ENCODE data around the gene KRT32.
A peak's percentile ranks its signal among the peaks of the same experiment; 100 is the strongest.

KRT32 gene

DNA sequence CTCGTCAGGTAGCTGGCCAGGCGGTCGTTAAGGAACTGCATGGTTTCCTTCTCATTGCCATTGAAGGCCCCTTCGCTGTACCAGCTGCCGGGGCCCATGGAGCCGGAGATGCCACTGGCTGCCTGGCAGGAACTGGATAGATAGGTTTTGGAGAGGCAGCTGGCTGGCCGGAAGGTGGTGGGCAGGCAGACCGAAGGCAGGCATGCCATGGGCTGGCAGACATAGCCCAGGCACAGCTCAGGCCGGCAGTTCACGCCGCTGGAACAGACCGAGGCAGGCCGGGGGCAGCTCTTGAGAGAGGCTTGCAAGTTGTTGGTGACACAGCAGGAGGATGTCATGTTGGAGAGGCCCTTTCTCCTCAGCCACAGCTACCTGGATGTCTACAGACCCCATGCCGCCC, at the start of gene KRT32:
KRT32 (minus strand) TSS at position 399 of the 400 bp plus-strand sequence; CDS start at position 338, 61 bp downstream.
- DNase-seq = no peak

DNA sequence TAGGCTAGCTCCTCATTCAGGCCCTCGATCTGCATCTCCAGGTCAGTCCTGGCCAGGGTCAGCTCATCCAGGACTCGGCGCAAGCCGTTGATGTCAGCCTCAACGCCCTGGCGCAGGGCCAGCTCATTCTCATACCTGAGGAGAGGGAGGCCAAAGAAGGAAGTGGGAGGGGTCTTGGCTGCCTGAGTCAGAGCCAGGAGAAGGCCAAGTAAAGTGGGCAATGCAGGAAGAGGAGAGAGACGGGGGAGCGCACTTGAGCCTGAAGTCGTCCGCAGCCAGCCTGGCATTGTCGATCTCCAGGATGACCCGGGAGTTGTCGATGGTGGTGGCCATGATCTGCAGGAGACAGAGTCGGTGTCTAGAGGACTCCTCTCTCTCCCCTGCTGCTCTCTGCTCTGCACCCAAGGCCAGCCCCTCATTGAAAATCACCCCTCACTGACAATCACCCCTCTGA, 49.7 kb upstream of the KRT32 start:
- DNase-seq = no peak

GRCh38 chr17:41516147-41516829, 49.1 kb upstream of the KRT32 start:
- DNase-seq = no peak

DNA sequence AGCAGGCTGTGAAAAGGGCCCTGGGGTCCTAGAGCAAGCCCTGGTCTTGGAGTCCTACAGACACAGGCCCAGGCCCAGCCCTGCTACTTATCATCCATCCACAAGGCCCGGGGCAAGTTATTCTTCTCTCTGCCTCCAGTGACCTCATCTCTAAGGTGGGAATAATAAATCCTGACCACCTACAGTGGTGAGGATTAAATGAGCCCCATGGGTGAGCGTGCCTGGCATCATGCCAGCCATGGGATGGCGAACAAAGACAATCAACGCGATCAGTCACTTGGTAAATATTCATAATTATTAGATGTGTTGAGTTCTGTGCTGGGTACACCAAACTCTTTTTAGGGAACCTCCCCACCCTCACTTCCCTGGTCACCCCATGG, 46.0 kb upstream of the KRT32 start:
- no peak for DNase-seq

- no peak for DNase-seq
These were observed 45.5 kb upstream of the KRT32 start for GRCh38 chr17:41512546-41513167.

GRCh38 chr17:41511716-41512115, 44.5 kb upstream of the KRT32 start:
- DNase-seq = no peak

DNA sequence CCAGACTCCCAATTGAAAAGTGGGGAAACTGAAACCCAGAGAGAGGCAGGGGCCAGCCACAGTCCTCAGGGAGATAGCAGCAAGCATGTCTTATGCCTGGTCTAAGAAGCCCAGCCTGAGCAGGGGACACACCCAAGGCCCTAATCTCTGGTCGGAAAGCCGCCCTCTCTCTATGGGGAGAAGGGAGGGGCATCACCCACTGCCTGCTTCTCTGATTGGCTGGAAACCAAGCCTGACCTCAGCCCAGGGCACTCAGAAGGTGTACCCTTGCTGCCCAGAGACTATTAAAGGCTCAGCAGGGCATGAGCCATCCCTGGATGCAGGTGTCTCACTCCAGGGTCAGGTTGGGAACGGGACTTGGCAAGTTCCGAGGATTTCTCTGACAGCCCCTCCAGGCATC, 43.9 kb upstream of the KRT32 start:
- no peak for DNase-seq

DNA sequence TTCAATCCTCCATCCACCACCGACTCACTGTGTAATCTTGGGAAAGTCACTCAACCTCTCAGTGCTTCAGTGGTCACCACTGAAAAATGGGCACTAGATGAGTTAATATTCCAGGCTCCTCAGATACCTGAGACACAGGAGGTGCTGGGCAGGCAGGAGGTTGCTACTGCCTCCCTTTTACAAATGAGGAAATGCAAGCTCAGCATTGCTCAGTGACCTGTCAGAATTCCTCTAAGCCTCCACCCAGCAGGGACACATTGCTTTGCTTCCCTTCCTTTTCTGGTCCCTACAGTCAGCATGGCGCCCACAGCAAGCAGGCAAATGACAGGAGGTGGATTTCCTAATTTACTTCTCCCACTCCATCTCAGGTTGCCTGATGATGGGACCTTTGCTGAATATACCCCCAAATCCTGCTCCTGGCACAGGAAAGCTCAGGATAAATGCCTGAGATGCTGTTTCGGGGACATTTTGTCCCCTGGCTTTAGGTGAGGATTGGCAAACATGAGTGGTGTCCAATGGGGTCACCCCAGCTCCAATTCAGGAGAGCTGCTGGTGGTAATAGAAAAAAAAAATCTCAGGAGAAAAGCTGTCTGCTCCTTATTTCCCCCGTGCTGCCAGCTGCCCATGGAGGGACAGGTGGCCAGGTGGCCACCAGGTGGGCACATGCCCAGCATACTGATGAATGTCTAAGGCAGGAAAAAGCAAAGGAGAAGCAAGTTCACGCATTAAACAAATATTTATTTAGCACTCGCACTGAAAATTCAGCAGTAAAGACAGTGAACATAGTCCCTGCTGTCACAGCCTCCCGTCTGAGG, 43.3 kb upstream of the KRT32 start:
- no peak for DNase-seq

- DNase-seq = no peak
These were observed 40.2 kb upstream of the KRT32 start for GRCh38 chr17:41507315-41507880.

DNA sequence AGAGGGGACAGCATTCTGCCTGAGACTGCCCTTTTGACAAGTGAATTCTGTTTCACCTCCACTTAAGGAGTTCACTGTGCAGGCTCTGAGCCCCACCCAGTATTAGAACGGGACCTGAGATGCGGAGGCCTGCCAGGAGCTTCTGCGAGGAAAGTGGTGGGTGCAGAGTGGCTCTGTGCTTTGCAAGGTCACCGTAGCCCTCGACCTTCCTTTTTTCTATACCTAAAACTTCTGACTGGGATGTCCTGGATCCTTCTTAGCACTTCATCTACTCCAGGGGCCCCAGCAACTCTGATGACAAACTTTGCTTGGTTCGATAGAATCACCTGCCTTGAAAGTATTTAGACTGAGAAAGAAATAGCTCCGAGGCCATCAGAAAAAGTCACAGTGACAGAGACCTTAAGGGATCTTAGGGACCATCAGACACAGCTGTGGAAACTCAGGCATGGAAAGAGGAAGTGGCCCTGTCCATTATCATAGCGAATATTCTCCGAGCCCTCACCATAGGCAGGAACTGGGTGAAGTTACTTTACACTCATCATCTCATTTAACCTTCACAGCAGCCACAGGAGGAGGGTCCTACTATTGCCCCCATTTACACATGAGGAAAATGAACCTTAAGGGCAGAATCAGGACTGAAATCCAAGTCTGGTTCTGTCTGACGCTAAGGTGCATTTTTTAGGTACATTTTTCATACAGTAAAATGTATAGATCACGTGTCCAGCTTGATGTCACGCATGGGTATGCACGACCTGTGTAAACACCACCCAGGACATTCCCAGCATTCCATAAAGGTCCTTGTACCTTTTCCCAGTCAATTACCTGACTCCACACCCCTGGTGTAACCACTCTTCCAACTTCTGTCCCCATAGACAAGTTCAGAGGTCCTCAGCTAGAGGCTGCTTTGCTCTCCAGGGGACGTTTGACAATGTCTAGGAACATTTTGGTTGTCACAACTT, 38.9 kb upstream of the KRT32 start:
- no peak for DNase-seq

- no peak for DNase-seq
These were observed 38.0 kb upstream of the KRT32 start, which contains the start of gene KRT13 for GRCh38 chr17:41505007-41505808. Gene KRT13 (minus strand): TSS chr17:41505612. CDS start chr17:41505550, 62 bp downstream.

- DNase-seq = no peak
These were observed 37.2 kb upstream of the KRT32 start for GRCh38 chr17:41504246-41504977.

- no peak for DNase-seq
These were observed 36.0 kb upstream of the KRT32 start for GRCh38 chr17:41503202-41503601.

DNA sequence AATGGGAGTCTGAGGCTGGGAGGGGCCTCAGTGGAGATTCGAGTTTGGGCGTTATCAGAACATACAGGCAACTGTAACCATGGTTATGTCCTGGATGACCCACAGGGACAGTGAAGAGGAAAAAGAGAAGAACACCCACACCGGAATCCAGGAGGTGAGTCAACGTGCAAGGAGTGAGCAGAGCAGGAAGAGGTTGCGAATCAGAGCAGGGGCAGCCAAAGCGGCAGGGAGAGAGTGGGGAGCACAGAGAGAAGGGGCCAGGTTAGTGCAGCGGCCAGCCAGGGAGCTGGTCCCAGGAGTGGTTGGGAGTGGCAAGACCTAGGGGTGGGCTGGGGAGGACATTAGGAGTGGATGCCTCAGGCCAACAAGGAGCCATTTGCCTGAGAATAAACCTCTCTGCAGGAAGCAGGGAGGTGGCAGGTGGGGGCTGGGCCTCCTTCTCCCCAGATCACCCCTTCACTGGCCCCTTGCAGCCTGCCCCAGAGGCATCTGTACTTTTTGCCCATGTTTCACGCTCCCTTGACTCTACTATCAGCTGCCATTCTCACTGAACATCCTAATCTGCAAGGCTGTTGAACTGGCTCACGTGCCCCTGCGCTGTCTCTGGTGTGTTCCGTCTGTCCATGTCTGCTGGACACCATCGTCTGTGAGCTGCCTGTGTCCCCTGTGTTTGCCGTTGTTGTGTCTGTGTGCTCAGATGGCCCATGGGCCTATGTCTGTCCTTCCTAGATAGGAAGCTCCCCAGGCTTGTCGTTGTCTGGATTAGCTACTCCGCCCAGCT, 33.1 kb upstream of the KRT32 start:
- peak in 1 of 2 donors; percentile 39 for DNase-seq

DNA sequence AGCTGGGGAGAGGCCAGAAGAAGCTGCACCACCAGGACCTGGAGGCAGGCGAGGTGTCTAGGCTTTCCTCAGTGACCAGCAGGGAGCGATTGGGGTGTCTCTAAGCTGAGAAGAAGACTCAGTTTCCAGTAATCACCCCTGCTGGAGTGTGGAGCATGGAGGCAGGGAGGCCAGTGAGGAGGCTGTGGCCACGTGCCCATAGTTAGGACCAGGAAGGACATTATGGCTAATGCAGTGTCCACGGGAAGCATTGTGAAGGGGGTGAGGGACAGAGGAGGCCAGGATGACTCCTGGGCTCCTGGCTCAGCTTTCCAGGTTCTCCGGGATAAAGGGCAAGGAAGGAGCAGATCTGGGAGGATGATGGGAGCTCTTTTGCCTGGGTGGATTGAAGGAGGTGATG, 32.5 kb upstream of the KRT32 start:
- no peak for DNase-seq

DNA sequence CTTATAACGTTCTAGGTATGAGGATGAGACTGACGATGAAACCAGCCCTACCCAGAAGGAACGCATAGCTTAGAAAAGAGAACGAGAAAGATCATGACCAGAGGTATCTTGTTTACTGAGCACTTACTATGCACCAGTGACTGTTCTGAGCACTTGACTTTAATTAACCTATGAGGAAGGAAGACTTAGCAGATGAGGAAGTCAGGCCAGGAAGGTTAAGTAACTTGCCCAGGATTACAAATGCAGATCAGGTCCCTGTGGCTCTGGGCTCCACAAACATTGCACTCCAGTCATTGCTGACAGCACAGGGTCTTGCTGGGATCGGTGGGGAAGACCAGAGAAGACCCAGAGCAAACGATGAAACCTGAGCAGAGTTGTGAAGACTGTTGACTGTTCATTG, 31.1 kb upstream of the KRT32 start:
- peak in 1 of 2 donors; percentile 18 for DNase-seq

GRCh38 chr17:41496803-41497484, 29.8 kb upstream of the KRT32 start:
- peak; percentile 68 to 76 for DNase-seq

DNA sequence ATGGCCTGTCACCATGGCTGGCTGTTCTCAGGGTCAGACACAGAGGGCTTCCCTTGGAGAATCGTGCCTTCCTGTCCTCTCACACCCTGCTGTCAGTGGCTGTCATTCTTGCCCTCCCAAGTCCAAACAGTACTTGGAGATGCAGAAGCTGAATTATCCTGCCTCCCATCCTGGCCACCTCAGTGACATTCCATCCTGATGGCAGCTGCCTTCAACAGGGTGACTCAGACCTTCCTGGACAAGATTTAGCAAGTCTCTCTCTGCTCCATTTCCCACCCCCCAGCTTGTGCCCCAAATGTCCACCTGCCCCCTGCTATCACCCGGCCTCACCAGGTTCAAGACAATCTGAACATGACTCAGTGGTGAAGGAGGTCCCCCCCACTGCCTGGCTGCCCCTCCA, 27.3 kb upstream of the KRT32 start:
- DNase-seq = no peak

- no peak for DNase-seq
These were observed 25.6 kb upstream of the KRT32 start for GRCh38 chr17:41492771-41493170.
